ENCODE results near the gene LDLRAD4.

Gene LDLRAD4

GRCh38 chr18:13628211-13628610 lies 409.7 kb downstream of the LDLRAD4 start:
- no peak for DNase-seq

GRCh38 chr18:13629841-13630715 lies 411.5 kb downstream of the LDLRAD4 start:
- DNase-seq, result no peak

GRCh38 chr18:13630716-13631268 lies 412.2 kb downstream of the LDLRAD4 start:
- no peak for DNase-seq

- no peak for DNase-seq
Observed at GRCh38 chr18:13633700-13634099, 415.1 kb downstream of the LDLRAD4 start.

- DNase-seq, result no peak
Observed at GRCh38 chr18:13635046-13635445, 416.5 kb downstream of the LDLRAD4 start.

GRCh38 chr18:13638719-13639595 lies 420.4 kb downstream of the LDLRAD4 start:
- no peak for DNase-seq

GRCh38 chr18:13640266-13640860 lies 421.8 kb downstream of the LDLRAD4 start:
- DNase-seq, result no peak

GRCh38 chr18:13641551-13642439 lies 423.2 kb downstream of the LDLRAD4 start:
- no peak for DNase-seq

GRCh38 chr18:13642440-13642827 lies 423.9 kb downstream of the LDLRAD4 start:
- no peak for DNase-seq

- DNase-seq, result no peak
Observed at GRCh38 chr18:13643261-13643751, 424.7 kb downstream of the LDLRAD4 start.

- DNase-seq, result no peak
Observed at GRCh38 chr18:13645093-13645492, 426.5 kb downstream of the LDLRAD4 start.

- DNase-seq, result no peak
Observed at GRCh38 chr18:13646633-13647032, 428.1 kb downstream of the LDLRAD4 start.

- no peak for DNase-seq
Observed at GRCh38 chr18:13647761-13648160, 429.2 kb downstream of the LDLRAD4 start.

GRCh38 chr18:13649397-13650390 lies 431.1 kb downstream of the LDLRAD4 start:
- no peak for DNase-seq

GRCh38 chr18:13653746-13654433 lies 435.3 kb downstream of the LDLRAD4 start:
- DNase-seq, result no peak

- DNase-seq, result no peak
Observed at GRCh38 chr18:13657974-13658373, 439.4 kb downstream of the LDLRAD4 start.

- DNase-seq, result no peak
Observed at GRCh38 chr18:13658436-13659204, 440.1 kb downstream of the LDLRAD4 start.

- DNase-seq, result no peak
Observed at GRCh38 chr18:13660510-13660909, 441.9 kb downstream of the LDLRAD4 start.
